ENCODE measurements around the gene DAZAP1. TPM values are rescaled to one million over a fixed set of nuclear protein-coding genes. Genes with fewer than 3 reads are reported as not detected.

DAZAP1 gene
- total and polyA plus RNA-seq, 4 donors = 5.4 to 45.0 (median 29.7) TPM

DNA sequence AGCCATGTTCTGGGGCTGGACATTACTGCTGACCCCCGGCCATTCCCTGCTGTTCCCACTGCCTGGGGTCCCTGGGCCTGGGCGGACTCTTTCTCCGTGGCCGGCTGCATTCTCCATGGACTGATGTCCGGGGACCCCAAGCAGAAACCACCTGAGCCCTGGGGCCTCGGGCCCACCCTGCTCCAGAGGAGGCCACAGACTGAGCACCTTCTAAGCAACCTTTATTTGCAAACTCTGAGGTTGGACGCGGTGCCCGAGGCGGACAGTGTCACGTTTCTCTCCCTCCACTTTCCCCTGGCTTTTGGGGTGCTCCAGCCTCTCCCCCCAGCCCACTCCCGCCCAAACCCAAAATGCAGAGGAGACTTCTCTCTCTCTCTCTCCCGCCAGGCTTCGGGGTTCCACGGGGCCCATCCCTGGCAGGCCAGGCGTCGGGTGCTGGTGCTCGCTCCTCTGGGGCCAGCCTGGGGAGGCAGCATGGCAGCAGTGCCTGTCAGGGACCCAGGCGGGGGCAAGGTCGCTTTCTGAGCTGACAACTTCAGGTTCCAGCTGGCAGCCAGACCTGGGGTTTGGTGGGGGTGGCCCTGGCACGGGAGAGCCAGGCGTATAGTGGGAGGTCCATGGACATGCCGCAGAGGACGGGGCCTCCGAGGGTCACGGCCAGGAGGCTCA, 74.0 kb downstream of the DAZAP1 start:
- H3K36me3 ChIP-seq (ENCODE audit: control insufficient read depth in 4 of 4, insufficient read depth in 3 of 4, low read depth in 1 of 4, low read length in 3 of 4) = peaks cover 0 to 2% (median 0%) of the 10 kb centered on the region in 4 donors
- TF ChIP-seq, protein P1, sequence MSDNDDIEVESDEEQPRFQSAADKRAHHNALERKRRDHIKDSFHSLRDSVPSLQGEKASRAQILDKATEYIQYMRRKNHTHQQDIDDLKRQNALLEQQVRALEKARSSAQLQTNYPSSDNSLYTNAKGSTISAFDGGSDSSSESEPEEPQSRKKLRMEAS (IDR thresholded peaks at IDR 0.05) = no peak
- no peak for TF ChIP-seq RXRA (IDR thresholded peaks at IDR 0.05)
- no peak for TF ChIP-seq SP1 (IDR thresholded peaks at IDR 0.05)
- H3K9me3 ChIP-seq (ENCODE audit: control insufficient read depth in 4 of 4, low read length in 3 of 4) = no peaks in the 10 kb centered on the region
- peaks cover 2 to 17% (median 8%) of the 10 kb centered on the region in 4 donors for H3K4me1 ChIP-seq (ENCODE audit: control insufficient read depth in 4 of 4, insufficient read depth in 4 of 4, low read length in 3 of 4)
- no peak overlapping the region for H3K27ac ChIP-seq (ENCODE audit: low read depth in 1 of 2, low read length in 2 of 2)
- 92% methylated on average over 26 of the region's 26 CpGs for WGBS
- DNase-seq (ENCODE audit: low spot score) = no peak
- no peaks in the 10 kb centered on the region for H3K27me3 ChIP-seq (ENCODE audit: control insufficient read depth in 4 of 4, insufficient read depth in 4 of 4, low read length in 3 of 4)
- H3K9ac ChIP-seq (ENCODE audit: low read depth in 1 of 2, low read length in 2 of 2) = no peak overlapping the region
- H3K4me3 ChIP-seq (ENCODE audit: low read depth in 1 of 3, low read length in 3 of 3) = no peak overlapping the region

DNA sequence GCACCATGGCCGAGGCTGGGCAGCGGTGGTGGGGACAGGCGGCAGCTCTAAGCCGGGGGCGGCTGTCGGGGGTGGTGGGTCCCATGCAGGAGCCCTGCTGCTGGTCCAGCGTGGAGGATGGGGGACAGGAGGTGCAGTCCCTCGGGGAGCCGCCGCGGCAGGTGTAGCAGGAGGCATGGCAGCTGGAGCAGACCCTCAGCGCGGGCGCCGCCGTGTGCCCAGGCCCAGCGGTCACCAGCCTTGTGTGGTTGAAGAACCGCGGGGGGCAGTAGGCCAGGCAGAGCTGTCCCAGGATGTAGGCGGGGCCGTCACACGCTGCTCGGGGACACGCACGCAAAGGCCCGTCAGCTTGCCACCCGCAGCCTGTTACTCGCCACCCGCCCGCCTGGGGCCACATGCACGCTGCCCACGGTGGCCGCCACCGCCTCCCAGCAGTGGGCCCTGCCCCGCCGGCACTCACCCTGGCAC, 74.5 kb downstream of the DAZAP1 start:
- TF ChIP-seq, protein P2, sequence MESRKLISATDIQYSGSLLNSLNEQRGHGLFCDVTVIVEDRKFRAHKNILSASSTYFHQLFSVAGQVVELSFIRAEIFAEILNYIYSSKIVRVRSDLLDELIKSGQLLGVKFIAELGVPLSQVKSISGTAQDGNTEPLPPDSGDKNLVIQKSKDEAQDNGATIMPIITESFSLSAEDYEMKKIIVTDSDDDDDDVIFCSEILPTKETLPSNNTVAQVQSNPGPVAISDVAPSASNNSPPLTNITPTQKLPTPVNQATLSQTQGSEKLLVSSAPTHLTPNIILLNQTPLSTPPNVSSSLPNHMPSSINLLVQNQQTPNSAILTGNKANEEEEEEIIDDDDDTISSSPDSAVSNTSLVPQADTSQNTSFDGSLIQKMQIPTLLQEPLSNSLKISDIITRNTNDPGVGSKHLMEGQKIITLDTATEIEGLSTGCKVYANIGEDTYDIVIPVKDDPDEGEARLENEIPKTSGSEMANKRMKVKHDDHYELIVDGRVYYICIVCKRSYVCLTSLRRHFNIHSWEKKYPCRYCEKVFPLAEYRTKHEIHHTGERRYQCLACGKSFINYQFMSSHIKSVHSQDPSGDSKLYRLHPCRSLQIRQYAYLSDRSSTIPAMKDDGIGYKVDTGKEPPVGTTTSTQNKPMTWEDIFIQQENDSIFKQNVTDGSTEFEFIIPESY (IDR thresholded peaks at IDR 0.05) = no peak
- TF ChIP-seq FOXA2 (IDR thresholded peaks at IDR 0.05) = no peak
- TF ChIP-seq GABPA (IDR thresholded peaks at IDR 0.05 in 1 of 2, conservative IDR thresholded peaks at IDR 0.05 in 1 of 2) = no peak
- no peak for TF ChIP-seq JUND (IDR thresholded peaks at IDR 0.05)
- no peak for TF ChIP-seq TAF1 (conservative IDR thresholded peaks at IDR 0.05)
- no peak overlapping the region for H3K9ac ChIP-seq (ENCODE audit: low read depth in 1 of 2, low read length in 2 of 2)
- no peak for DNase-seq (ENCODE audit: low spot score)
- H3K27me3 ChIP-seq (ENCODE audit: control insufficient read depth in 4 of 4, insufficient read depth in 4 of 4, low read length in 3 of 4) = no peaks in the 10 kb centered on the region
- H3K4me3 ChIP-seq (ENCODE audit: low read depth in 1 of 3, low read length in 3 of 3) = no peak overlapping the region
- H3K9me3 ChIP-seq (ENCODE audit: control insufficient read depth in 4 of 4, low read length in 3 of 4) = no peaks in the 10 kb centered on the region
- H3K36me3 ChIP-seq (ENCODE audit: control insufficient read depth in 4 of 4, insufficient read depth in 3 of 4, low read depth in 1 of 4, low read length in 3 of 4) = no peaks in the 10 kb centered on the region
- H3K4me1 ChIP-seq (ENCODE audit: control insufficient read depth in 4 of 4, insufficient read depth in 4 of 4, low read length in 3 of 4) = peaks cover 2 to 17% (median 8%) of the 10 kb centered on the region in 4 donors
- no peak overlapping the region for H3K27ac ChIP-seq (ENCODE audit: low read depth in 1 of 2, low read length in 2 of 2)
- WGBS = 93% methylated on average over 36 of the region's 36 CpGs

DNA sequence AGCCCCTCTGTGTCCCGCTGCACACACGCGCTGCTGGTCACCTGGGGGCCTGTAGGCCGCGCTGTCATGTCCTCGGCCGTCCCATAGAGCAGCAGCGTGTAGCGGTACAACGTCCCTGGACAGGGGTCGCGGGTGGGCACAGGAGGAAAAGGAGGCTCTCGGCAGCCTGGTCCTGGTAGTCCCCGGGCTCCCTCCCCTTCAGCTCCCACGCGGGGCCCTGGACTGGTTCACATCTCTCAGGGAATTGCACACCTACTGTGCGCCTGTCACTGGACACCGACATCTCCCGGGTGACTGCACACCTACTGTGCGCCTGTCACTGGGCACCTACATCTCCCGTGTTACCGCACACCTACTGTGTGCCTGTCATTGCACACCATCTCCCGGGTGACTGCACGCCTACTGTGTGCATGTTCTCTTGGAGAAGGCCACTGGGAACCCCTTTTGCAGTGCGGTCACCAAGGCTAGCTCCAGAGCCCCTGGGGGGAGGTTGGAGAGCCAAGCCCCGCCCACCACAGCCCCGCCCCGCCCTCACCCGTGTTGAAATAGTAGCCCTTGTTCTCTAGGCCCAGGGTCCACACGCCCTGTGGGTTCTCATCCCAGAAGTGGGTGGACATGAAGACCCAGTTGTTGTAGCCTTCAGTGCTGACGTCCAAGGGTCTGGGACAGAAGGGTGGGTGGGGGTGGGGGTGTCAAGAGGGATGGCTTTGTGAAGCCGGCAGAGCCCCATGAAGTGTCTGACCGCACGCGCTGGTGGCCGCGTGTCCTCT, 75.2 kb downstream of the DAZAP1 start:
- TF ChIP-seq HNF4A (conservative IDR thresholded peaks at IDR 0.05) = no peak
- no peak for TF ChIP-seq YY1 (IDR thresholded peaks at IDR 0.05)
- H3K27me3 ChIP-seq (ENCODE audit: control insufficient read depth in 4 of 4, insufficient read depth in 4 of 4, low read length in 3 of 4) = no peaks in the 10 kb centered on the region
- no peak overlapping the region for H3K27ac ChIP-seq (ENCODE audit: low read depth in 1 of 2, low read length in 2 of 2)
- H3K9me3 ChIP-seq (ENCODE audit: control insufficient read depth in 4 of 4, low read length in 3 of 4) = no peaks in the 10 kb centered on the region
- H3K4me3 ChIP-seq (ENCODE audit: low read depth in 1 of 3, low read length in 3 of 3) = no peak overlapping the region
- H3K36me3 ChIP-seq (ENCODE audit: control insufficient read depth in 4 of 4, insufficient read depth in 3 of 4, low read depth in 1 of 4, low read length in 3 of 4) = no peaks in the 10 kb centered on the region
- DNase-seq (ENCODE audit: low spot score) = no peak
- H3K4me1 ChIP-seq (ENCODE audit: control insufficient read depth in 4 of 4, insufficient read depth in 4 of 4, low read length in 3 of 4) = peaks cover 2 to 13% (median 6%) of the 10 kb centered on the region in 4 donors
- 87% methylated on average over 37 of the region's 37 CpGs for WGBS
- H3K9ac ChIP-seq (ENCODE audit: low read depth in 1 of 2, low read length in 2 of 2) = no peak overlapping the region
